Measurements from ENCODE around the gene PDLIM5.

PDLIM5 gene

DNA sequence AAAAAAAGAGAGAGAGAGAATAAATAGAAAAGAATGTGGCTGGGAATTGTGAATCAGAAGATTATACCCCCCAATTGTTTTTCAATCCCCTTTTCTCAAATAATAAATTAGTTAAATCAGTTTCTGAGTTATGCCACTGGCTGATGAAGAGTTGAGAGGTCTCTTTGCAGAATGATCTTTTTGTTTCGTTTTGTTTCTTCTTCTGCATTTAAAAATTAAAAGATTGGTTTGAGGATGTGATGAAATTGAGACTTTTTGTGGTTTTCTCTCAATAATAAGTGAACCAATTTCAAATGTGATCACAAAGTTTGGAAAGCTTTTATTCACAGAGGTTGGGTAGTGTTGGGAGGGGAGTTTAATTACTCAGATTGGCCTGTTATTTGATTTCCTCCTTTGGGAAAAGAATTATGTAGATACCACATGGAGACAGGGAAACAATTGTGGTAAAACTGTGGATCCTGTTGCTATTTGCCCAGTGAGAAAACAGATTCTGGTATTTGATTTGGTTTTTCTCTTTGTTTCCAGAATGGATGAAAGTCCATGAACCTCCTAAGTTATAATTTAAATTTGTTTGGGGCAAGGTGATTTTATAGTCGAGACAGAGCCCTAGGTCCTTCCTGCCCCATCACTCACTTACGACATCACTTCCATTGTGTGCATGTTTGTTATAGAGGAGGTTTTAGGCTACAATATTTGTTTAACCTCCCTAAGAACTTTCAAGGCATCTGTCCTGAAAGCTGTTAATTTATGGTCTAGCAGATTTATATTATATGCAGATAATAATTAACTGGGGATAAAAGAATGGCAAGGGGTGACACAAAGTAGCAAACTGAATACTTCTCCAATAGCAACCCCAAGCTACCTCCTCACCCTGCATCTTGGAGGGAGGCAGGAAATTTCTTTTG lies 214.0 kb downstream of the PDLIM5 start:
- DNase-seq: peak; percentile 28

DNA sequence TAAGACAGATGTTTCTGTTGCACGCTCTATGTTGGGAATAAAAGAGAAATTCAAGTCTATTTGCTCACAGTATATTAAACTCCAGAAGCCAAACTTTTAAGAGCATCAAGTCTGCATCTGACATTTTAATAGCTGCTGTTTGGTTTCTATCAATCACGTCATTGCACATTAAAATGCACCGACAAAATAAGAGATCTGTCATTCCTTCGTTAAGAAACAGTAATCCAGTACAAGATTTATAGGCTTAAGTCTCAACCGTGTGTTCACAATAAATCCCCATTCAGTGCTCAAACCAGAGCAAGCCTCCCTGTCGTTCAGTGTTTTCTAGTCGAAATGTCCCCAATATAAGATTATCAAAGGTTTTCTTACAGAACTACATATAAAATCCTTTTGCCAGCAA lies 217.0 kb downstream of the PDLIM5 start:
- no peak for DNase-seq

DNA sequence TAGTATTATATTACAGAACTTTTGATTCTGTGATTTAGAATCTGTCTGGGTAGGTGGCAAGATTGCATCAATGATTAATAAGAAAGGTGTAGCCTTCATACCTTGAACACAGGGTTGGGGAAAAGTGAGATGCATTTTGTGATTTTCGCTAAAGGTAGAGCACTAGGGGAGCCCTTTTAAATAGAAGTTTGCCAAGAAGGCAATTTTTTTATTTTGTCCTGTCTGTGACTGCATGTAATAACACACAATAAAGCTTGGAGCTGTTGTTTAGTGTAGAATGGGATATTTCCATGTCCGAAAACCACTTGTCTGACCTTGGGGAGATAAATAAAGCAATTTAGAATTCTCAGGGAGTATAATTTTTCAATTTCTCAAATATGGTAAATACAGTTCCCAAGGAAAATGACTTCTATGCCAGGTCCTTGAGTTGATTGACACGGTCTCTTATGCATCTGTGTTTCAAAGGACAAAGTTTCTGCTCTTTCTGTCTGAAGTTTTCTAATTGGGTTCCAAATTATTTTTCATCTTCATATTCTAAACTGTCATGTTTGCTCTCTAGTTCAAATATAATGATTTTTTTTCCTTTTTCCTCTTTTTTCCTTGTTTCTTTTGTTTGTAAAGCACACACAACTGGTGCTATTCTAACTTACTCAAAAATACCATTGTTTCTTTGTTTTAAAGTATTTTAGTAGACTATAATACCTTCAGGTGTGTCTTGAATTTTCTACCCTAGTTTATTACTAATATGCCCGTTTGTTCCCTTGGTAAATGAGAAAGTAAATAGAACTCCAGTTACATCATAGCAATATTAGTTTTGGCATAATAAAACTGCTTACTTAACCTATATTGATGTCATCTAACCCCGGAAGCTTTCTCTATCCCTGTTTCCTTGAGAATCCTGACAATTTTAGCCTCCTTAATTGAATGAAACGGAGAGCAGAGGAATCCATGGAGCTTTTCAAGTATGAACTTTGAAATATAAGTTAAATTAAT lies 218.2 kb downstream of the PDLIM5 start:
- no peak for DNase-seq

DNA sequence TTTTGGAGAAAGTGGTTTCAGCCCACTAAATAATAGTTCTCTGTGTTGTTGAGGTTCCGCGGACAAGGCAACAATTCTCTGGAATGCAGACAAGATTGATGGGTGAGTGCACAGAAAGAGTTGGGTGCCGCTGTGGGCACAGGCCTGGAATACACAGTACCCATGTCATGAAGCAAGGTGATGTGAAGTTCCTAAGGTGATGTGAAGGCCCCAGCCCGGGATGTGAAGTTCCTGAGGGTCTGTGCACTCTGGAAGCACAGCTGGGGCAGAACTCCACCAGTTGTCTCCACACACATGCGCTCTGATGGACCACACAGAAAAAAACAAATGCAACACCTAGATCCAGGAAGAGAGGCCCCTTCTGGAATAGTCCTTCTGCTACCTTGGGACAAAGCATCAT lies 219.4 kb downstream of the PDLIM5 start:
- DNase-seq: no peak

DNA sequence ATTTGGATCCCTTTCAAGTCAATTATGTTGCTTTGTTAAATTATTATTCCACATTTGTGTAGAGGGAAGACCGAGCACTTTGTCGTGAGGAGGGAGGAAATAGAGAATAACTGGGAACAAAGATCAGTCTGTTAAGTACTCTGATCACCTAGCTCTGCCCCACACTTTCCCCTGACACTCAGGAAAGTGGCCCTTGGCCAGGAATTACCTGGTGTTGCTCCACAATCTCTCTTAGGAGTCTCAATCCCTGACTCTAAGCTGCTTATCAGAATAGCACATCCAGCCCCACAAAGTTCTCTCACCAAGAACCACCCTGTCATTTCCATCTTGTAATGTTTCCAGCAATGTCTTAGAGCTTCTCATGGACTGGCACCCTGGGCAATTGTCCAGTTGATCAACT lies 222.2 kb downstream of the PDLIM5 start:
- no peak for DNase-seq

DNA sequence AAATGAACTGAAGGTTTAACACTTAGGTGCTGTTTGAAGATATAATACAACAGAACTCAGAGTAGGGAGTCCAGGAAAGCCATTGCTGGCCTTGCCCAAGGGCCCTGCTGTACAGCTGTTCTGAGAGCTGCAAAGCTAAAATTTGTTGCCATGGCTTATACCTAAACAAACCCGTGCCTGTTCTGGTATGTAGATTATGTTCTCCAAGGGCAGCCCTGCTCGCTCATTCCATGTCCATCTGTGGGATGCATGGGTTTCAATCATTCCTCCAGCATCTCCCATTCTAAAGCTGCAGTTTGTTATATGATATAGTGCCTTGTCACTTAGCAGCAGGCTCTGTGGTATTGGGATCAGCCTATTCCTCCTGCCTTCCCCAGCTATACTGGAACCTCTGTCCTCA lies 225.2 kb downstream of the PDLIM5 start:
- no peak for DNase-seq

DNA sequence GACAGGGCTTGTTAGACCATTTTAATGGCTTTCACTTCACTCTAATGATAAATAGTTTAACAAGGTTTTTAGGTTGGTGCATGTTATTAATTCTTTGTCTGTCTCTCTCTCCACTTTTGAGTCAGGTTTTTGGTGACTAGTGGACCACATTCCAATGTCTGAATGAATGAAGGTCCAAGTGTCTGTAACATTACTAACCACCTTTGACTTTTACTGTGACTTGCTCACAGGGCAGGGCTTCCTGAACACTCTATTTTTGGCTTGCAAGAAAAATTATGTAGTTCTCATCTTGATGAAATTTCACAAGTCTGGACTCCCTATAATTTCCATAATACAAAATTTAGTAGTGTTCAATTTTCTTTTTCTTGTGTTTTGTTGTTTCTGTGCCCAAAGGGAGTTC lies 227.2 kb downstream of the PDLIM5 start:
- no peak for DNase-seq

DNA sequence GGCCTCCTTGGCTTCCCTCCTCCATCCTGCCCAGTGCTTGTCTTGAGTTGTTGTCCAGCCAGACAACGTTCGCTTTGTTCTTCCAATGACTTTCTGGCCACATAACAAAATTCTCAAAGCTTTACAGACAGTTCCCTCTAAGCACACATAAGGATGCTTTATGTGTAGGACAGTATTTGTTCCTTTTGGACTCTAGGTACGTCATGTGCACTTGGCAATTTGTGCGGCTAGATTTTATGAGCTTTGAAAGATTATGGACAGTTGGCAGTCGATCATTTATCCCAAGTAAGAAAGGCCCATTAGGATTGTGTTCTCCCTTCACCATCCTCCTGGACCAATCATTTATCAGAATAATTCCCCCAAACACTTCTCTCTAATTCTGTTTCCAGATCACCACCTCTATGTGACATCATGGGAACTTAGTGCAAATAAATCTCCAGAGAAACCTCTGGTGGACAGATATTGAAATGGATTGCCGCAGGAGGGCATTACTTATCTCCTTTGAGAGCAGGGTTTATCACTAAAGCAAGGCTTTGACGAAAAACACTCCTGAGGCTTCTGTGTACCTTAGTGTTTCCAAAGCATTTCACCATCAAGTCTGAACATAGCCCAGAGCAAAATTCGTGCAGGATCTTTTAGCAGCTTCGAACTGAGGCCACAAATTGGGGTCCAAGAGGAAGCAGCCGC lies 228.6 kb downstream of the PDLIM5 start:
- DNase-seq: no peak

DNA sequence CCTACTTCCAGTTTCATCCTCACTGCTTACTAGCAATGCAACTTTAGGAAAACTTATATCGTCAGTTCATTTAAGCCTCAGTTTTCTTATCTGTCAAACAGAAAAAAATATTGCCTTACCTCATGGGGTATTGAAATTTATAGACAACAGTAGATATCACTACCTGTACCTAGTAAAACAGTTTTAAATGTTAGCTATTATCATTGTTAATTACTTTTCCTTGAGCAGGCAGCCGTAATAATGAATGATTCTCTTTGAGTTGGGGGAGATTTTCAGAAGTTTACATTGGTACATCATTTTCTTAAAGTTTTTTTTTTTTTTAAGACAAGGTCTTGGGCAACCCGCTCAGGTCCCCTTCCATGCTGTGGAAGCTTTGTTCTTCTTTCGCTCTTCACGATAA lies 234.3 kb downstream of the PDLIM5 start:
- no peak for DNase-seq

DNA sequence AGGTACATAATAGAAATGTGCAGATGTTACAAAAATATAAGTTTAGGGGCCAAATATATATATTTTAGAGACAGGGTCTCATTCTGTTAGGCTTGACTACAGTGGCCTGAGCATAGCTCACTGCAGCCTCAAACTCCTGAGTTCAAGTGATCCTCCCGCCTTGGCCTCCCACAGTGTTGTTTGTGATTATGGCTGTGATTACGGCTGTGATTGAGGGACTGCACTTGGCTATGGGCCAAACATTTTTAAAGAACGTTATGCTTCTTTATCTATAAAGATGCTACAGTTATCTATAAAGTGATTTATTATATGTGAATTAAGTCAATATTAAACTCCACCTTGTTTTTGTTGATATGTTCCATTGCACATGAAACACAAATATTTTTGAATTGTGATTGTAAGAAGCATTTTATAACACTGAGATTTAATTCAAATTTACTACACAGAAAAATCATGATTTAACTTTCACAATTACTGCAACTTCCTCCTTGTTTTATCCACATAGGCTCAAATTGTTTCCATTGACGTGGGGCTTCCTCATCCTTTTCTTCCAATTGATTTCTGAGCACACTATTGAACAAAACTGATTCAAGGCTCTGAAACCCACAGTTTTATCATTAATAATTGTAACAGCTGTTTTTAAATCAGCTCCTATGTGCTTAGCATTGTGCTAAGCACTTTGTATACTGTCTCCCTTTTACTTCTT lies 237.6 kb downstream of the PDLIM5 start:
- DNase-seq: no peak

DNA sequence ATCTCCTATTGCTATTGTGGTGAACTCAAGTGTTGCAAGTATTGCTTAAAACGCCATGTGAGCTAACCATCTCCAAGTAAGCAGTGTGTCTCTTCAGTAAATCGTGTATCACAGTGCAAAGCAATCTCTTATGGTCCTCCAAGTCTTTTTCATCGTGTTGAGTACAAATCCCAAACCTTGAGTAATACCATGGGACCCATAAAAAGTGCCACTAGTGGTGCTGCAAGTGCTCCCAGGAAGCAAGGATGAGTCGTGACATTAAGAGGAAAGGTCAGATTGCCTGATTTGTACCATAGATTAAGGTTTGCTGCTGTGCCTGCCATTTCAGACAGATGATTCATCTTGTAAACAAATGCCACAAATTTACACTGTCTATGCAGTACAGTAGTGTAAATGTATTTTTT lies 239.1 kb downstream of the PDLIM5 start:
- DNase-seq: no peak

DNA sequence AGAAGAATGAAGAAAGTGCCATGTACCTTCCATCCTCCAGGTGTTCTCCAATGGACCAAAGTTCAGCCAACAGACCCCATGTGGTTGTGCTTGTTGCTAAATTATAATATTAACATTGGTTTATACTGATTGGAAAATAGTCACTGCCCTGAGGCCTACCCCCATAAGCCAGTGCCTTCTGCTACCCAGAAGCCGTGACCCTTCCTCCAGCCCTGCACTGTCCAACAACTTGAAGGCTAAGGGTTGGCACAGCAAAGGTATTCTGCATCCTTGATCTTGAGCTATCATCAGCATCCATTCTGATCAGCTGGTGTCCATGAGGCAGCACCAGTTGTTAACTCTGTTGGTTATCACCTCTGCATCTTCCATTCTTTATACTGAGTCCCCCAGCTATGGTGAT lies 239.8 kb downstream of the PDLIM5 start:
- DNase-seq: no peak

DNA sequence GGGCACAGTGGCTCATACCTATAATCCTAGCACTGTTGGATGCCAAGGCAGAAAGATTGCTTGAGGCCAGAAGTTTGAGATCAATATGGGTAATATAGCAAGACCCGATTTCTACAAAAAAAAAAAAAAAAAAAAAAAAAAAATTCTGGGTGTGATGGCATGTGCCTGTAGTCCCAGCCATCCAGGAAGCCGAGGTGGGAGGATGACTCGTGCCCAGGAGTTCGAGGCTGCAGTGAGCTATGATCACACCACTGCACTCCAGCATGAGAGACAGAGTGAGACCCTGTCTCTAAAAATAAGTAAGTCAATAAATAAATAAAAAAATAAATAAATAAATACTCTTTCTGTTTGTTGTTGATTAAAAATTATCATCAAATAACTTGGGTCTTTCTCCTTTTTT lies 243.6 kb downstream of the PDLIM5 start:
- no peak for DNase-seq

DNA sequence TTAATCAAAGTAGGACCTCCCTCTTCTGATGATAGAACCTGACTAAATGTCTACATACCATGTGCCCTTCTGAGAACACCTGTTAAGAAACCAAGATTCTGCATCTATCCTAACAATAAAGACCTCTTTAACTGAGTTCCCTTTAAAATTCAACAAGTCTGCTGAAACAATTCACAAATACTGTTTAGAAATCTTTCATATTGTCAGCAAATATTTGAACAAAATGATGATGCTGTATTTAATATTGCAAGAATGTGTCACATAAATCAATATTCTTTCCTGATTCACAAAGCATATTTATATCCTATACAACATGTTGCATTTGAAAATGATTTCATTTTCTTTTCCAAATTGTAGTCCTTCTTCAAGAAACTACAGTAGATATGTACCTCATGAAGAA lies 246.4 kb downstream of the PDLIM5 start:
- DNase-seq: no peak

DNA sequence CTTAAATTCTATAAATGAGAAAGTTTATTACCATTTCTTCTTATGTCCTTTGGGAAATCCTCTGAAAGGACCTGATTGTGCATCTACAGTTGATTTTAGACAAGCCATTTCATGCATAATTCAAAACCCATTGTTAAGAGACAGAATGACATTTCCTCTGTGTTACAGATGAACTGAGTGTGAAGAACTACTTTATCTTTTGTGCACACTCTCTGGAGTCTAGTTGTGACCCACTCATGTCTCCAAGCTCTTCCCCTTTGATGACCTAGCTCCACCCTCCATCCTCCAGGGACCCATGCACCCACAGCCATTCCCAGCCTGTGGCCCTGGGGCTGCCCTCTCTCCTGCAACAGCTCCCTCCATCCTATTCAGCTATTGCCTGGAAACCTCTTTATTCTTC lies 248.6 kb downstream of the PDLIM5 start:
- no peak for DNase-seq

DNA sequence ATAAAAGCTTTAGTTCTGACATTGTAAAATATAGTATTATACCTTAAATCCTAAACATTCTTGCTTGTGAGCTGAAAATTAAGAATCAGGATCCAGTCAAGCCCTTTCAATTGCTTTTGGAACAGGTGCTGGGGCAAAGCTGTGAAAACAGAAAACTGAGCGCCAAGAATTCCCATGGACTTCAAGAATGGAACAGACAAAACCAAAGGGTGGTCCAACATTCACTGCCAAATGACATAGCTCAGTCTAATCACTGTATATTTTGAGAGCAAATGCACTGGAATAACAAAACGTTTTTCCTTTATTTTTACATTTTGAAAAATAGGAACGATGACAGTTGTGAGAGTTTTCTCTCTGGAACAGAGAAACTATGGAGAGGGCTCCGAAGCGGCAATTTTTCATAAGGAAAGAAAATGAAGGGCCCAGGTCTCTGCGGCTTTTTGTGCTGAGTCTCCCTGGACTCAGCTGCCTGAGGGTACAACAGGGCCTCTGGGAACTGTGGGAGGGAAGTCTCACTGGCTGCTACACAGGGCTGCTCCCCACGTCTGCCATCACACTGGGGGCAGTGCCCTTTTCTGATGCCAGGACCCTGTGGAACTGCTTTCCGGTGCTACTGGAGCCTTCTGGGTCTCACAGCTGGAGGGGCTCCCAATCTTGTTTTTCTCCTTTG lies 250.0 kb downstream of the PDLIM5 start:
- DNase-seq: no peak

DNA sequence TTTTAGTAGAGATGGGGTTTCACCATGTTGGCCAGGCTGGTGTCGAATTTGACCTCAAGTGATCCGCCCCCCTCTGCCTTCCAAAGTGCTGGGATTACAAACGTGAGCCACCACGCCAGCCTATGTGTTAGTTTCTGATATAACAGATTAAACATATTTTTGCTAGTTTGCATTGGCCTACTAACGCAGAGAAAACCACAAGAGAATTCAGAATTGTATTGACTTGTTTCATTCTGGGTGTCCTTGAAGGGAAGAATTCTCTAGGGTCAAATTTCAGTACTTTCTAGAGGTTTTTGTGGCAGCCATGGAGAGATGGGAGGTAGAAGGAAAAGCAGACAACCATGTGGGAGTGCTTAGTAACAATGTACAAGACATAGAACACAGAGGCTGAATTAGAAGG lies 259.9 kb downstream of the PDLIM5 start:
- DNase-seq: no peak

DNA sequence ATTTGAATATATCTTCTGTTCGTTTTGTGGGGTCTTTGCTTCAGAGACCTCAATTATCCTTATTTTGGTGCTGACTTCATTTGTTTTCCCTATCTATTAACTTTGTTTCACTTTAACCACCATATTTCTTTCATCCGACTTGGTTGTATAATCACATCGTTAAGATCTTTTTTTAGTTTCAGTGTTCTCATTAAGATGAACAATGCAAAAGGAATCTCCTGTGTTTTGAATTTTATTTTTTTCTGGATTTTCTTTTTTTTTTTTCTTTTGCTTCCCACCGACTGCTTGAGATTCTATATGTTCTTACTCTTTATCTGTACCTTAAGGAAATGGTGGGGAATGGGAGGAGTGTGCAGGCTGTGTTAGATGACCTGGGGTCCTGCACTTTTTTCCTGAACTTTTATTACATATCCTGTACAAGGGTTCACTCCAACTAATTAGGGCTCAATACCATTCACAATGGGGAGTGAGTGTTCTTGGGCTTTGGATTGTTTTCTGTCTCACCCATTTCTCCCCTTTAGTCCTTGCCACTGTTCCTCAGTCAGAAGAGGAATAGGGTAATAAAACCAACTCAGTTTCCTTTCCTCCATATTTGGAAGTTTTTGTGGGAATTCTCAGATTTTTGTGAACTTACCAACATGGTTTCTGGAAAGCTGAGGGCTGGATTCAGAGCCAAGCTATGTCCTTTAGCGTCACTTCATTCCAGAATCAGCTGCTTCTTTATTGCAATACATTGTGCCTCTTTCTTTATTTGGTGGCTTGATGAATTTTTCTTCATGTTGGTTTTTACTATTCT lies 262.8 kb downstream of the PDLIM5 start:
- DNase-seq: no peak

DNA sequence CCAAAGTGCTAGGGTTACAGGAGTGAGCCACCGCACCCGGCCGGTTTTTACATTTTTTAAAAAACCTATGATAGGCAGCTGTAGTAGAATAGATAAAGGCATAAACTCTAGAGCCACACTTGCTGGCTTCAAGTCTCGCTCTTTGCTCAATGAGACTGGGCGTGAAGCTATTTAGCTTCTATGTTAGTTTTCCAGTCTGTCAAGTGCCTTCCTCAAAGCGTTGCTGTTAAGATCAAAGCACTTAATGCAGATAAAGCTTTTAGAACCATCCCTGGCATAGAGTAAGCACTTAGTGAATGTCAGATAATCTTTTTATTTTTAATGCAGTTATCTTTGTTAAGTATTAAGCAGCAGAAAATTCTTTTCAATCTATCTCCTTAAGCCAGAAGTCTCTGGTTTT lies 264.0 kb downstream of the PDLIM5 start:
- DNase-seq: no peak

Data from NCI-H1417 treated with DMSO at 0.1 percent for 48 hours (cell line).